ENCODE results near the gene LILRA1. TPM values are rescaled to one million over a fixed set of nuclear protein-coding genes. Genes with fewer than 3 reads are reported as not detected.
"Not testable (repeated sequence)": the region's sequence is repeated elsewhere in the genome, so short reads cannot be mapped to it uniquely, and the experiment has no call there.

LILRA1 gene
- total and polyA plus RNA-seq, 10 of the 15 experiments (the other 5 are each of a cell fraction or from before 2014, with no cell fraction given): 0.04 TPM; not detected in 9

- ChIA-PET POLR2A (interaction anchor here (1.4 kb wide), 1 partner anchor 10 kb away, joined by 5 read pairs; no protein-coding TSS in a partner anchor), RAD21 (ENCODE audit: unreplicated experiment) (interaction anchor here (1.4 kb wide), 2 partner anchors 18 to 36 kb away, joined by 3 to 5 read pairs; no protein-coding TSS in a partner anchor), SMC1A (ENCODE audit: uncharacterized antibody, unreplicated experiment) (interaction anchor here (0.7 to 1.9 kb wide), 7 partner anchors 9 to 156 kb away, joined by 3 to 5 read pairs (median 3); no protein-coding TSS in a partner anchor), CTCF (interaction anchor here (1.3 to 3.4 kb wide), 4 partner anchors 9 to 36 kb away, joined by 3 to 17 read pairs (median 9); no protein-coding TSS in a partner anchor)
- Histone ChIP-seq H3K4me3 (no peak overlapping the region), H3K79me2 (ENCODE audit: control insufficient read depth, insufficient read depth, low read length) (no peaks in the 10 kb centered on the region), H2AFZ (ENCODE audit: control insufficient read depth, low read depth, low read length) (no peak overlapping the region), H3K4me1 (ENCODE audit: control insufficient read depth, insufficient read depth, low read length) (peaks cover 4% of the 10 kb centered on the region), H3K27ac (ENCODE audit: control insufficient read depth, insufficient read depth) (no peak overlapping the region), H3K4me2 (ENCODE audit: control insufficient read depth, insufficient read depth) (no peak overlapping the region), H3K9me3 (replicated peaks; ENCODE audit: control insufficient read depth, insufficient read depth, low read length) (no peaks in the 10 kb centered on the region), H3K9ac (ENCODE audit: control insufficient read depth, insufficient read depth, low read length) (no peak overlapping the region), H3K27me3 (replicated peaks in 1 of 2; ENCODE audit: control insufficient read depth in 2 of 2, insufficient read depth in 2 of 2, low read length in 1 of 2) (no peaks in the 10 kb centered on the region), H3K36me3 (ENCODE audit: control insufficient read depth in 2 of 2, insufficient read depth in 2 of 2, low read length in 1 of 2) (peaks cover 0 to 2% of the 10 kb centered on the region in 2 experiments; a peak in 2 of 4 replicates), H4K20me1 (ENCODE audit: control insufficient read depth, insufficient read depth) (no peaks in the 10 kb centered on the region)
- DNase-seq (ENCODE audit: low read depth, low spot score) (no peak), FAIRE-seq (no peak), ATAC-seq (no peak)
- in situ Hi-C loops (cut with MboI): no loop called here
- peak; percentile 62; the same call in 1 of the 2 replicates for TF ChIP-seq POLR2AphosphoS2 (IDR thresholded peaks at IDR 0.05; ENCODE audit: low read depth, low read length)
- TF ChIP-seq YBX1 (IDR thresholded peaks at IDR 0.05): no peak
- TF ChIP-seq NKRF (conservative IDR thresholded peaks at IDR 0.05): no peak
- TF ChIP-seq NBN (IDR thresholded peaks at IDR 0.05): no peak
- TF ChIP-seq BRCA1 (IDR thresholded peaks at IDR 0.05; ENCODE audit: low read depth, low read length): no peak
- WGBS (ENCODE audit: insufficient coverage, insufficient replicate concordance, low lambda C conversion rate, missing lambda C conversion rate): 80% methylated on average over 18 of the region's 18 CpGs
- no TSS peak for BruUV-seq (replicated peaks)
- intact Hi-C loops (cut with micrococcal nuclease; ENCODE audit: unreplicated experiment): no loop called here
Measured at GRCh38 chr19:54638683-54639082, 45.3 kb downstream of the LILRA1 start.

- CTCF ChIA-PET: interaction anchor here (1.4 kb wide), 1 partner anchor 11 kb away, joined by 3 read pairs; no protein-coding TSS in a partner anchor
- DNase-seq (ENCODE audit: low read depth, low spot score); H3K4me3 ChIP-seq; ATAC-seq; intact Hi-C loops (cut with micrococcal nuclease; ENCODE audit: unreplicated experiment); RAD21 ChIA-PET (ENCODE audit: unreplicated experiment); H3K4me1 ChIP-seq (ENCODE audit: control insufficient read depth, insufficient read depth, low read length); FAIRE-seq; BruUV-seq (replicated peaks); H3K9me3 ChIP-seq (replicated peaks; ENCODE audit: control insufficient read depth, insufficient read depth, low read length); SMC1A ChIA-PET (ENCODE audit: uncharacterized antibody, unreplicated experiment); H2AFZ ChIP-seq (ENCODE audit: control insufficient read depth, low read depth, low read length); H3K27ac ChIP-seq (ENCODE audit: control insufficient read depth, insufficient read depth); H3K36me3 ChIP-seq (ENCODE audit: control insufficient read depth in 2 of 2, insufficient read depth in 2 of 2, low read length in 1 of 2); H4K20me1 ChIP-seq (ENCODE audit: control insufficient read depth, insufficient read depth); in situ Hi-C loops (cut with MboI); POLR2A ChIA-PET; H3K79me2 ChIP-seq (ENCODE audit: control insufficient read depth, insufficient read depth, low read length); H3K27me3 ChIP-seq (replicated peaks in 1 of 2; ENCODE audit: control insufficient read depth in 2 of 2, insufficient read depth in 2 of 2, low read length in 1 of 2); H3K4me2 ChIP-seq (ENCODE audit: control insufficient read depth, insufficient read depth); H3K9ac ChIP-seq (ENCODE audit: control insufficient read depth, insufficient read depth, low read length): not testable (repeated sequence)
- WGBS (ENCODE audit: insufficient coverage, insufficient replicate concordance, low lambda C conversion rate, missing lambda C conversion rate): 11% methylated on average over 5 of the region's 5 CpGs
Measured at GRCh38 chr19:54642953-54643352, 49.5 kb downstream of the LILRA1 start.

GRCh38 chr19:54643583-54643982 lies 50.2 kb downstream of the LILRA1 start:
- H3K36me3 ChIP-seq (ENCODE audit: control insufficient read depth in 2 of 2, insufficient read depth in 2 of 2, low read length in 1 of 2); H3K27me3 ChIP-seq (replicated peaks in 1 of 2; ENCODE audit: control insufficient read depth in 2 of 2, insufficient read depth in 2 of 2, low read length in 1 of 2); H3K27ac ChIP-seq (ENCODE audit: control insufficient read depth, insufficient read depth); DNase-seq (ENCODE audit: low read depth, low spot score); RAD21 ChIA-PET (ENCODE audit: unreplicated experiment); H3K79me2 ChIP-seq (ENCODE audit: control insufficient read depth, insufficient read depth, low read length); ATAC-seq; H4K20me1 ChIP-seq (ENCODE audit: control insufficient read depth, insufficient read depth); POLR2A ChIA-PET; intact Hi-C loops (cut with micrococcal nuclease; ENCODE audit: unreplicated experiment); FAIRE-seq; H3K9ac ChIP-seq (ENCODE audit: control insufficient read depth, insufficient read depth, low read length); H3K4me1 ChIP-seq (ENCODE audit: control insufficient read depth, insufficient read depth, low read length); H3K9me3 ChIP-seq (replicated peaks; ENCODE audit: control insufficient read depth, insufficient read depth, low read length); H3K4me2 ChIP-seq (ENCODE audit: control insufficient read depth, insufficient read depth); BruUV-seq (replicated peaks); H3K4me3 ChIP-seq; H2AFZ ChIP-seq (ENCODE audit: control insufficient read depth, low read depth, low read length); SMC1A ChIA-PET (ENCODE audit: uncharacterized antibody, unreplicated experiment); in situ Hi-C loops (cut with MboI): not testable (repeated sequence)
- 16% methylated on average over 5 of the region's 6 CpGs for WGBS (ENCODE audit: insufficient coverage, insufficient replicate concordance, low lambda C conversion rate, missing lambda C conversion rate)
- CTCF ChIA-PET: interaction anchor here (0.6 to 1.4 kb wide), 2 partner anchors 10 to 32 kb away, joined by 3 to 4 read pairs; no protein-coding TSS in a partner anchor

All from GM12878 (cell line).